HG03159 (cell line): ENCODE data around the gene ALDOB.

ENCODE experiments used
- ATAC-seq: cut with Tn5 transposase; IDR thresholded peaks from one replicate; pipeline ENCODE4 v1.9.1; 2021; ENCODE audit warnings: mild to moderate bottlenecking, moderate library complexity; ENCODE audit not compliant: unreplicated experiment

The ALDOB gene

DNA sequence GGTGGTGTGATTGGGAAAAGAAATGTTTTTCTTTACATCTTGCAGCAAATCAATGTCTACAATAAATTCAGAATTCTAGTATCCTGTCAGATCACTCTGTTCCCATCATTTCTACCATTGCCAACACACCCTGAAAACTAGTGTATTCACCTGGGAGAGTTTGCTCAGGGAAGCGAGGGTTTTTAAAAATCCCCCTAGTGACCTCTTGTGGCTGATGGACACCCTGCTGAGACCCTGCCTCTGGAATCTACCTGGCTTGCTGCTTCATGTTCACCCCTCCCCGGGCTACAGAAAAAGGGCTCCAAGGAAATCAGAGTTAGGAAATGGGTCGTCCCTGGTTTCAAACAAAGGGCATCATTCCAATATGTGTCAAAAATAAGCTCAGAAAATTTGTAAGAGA lies 21.4 kb upstream of the ALDOB start:
- ATAC-seq: no peak

GRCh38 chr9:101455656-101456240 lies 20.2 kb upstream of the ALDOB start:
- ATAC-seq: no peak

DNA sequence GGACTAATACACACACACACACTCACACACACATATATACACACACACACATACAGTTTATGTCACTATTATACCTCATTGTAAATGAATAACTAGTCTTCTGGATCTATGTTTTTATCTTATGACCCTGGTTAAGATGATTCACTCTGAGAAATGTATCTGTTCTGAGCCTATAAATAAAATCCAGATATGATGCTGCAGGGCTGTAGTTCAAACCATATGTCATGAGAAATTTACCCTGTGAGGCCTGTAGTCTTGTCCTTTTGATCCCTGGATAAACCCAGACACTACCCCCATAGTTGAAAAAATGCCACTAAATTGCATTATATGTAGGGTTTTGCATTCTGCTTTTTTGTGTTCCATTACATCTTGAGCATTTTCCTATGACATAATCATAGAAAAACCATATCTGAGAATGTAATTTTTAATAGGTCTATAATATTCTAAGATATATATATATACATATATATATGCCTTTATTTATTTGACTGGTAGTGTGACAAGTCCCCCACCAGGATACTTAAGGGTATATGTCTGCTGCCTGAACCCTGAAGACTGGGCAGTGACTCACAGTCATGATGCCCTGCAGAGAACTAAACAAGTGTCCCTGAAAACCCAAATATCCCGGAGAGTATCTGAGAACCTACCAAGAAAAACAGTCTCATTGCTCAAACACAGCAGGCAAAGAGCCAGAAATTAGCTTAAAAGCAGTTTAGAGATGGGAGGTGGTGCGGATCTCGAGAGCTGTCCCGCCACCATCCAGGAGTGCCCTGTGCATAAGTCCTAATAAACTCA lies 18.4 kb upstream of the ALDOB start:
- ATAC-seq: no peak

- ATAC-seq: no peak
Observed at GRCh38 chr9:101451498-101451897, 15.9 kb upstream of the ALDOB start.

GRCh38 chr9:101450931-101451330 lies 15.4 kb upstream of the ALDOB start:
- no peak for ATAC-seq

- ATAC-seq: peak; percentile 99
Observed at GRCh38 chr9:101449071-101449721, 13.6 kb upstream of the ALDOB start.

DNA sequence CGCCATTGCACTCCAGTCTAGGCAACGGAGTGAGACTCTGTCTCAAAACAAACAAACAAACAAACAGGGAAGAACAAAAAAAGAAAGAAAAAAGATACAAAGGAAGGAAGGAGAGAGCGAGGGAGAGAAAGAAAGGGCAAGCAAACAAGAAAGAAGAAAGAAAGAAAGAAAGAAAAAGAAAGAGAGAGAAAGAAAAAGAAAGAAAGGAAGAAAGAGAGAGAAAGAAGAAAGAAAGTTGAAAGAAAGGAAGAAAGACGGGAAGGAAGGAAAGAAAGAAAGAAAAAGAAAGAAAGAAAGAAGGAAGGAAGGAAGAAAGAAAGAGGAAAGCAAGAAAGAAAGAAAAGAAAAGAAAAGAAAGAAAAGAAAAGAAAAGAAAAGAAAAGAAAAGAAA lies 13.1 kb upstream of the ALDOB start:
- ATAC-seq: no peak

- ATAC-seq: no peak
Observed at GRCh38 chr9:101446732-101447131, 11.2 kb upstream of the ALDOB start.

GRCh38 chr9:101445353-101446029 lies 9.9 kb upstream of the ALDOB start:
- no peak for ATAC-seq

DNA sequence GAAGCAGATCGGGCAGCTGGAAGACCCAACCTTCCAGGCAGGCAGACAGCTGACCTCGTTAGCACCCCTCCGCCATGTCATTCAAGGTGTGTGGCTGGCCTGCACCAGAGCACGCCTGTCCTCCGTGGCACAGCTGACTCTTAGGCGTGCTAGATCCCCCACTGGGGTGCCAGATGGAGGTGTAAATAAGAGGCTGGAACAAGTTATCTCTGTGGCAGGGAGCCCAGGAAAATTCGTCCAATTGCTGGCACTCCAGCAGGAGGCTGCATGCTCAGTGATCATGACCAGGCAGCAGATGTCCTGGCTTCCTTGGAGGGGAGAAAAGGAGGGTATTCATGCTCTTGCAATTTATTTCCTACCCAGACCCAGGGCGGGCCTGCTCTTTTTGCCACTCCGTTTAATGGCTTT lies 7.8 kb upstream of the ALDOB start:
- ATAC-seq: no peak

DNA sequence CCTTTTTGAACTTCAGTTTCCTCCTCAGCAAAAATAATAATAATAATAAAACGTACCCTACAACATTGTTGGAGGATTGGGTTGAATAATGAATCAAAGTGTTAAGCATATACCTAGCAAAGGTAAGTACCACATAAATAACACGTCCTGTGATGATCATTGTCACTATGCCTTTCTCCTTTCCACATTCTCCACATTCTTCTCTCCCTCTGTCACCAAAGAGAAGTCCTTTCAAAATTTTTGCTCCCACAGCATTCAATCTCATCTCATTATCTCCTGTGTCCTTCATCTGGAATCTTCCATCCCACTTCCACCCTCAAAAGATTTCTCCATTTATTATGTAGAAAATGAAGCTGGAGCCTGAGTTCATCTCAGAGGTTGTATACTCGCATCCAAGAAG lies 7.2 kb upstream of the ALDOB start:
- no peak for ATAC-seq

DNA sequence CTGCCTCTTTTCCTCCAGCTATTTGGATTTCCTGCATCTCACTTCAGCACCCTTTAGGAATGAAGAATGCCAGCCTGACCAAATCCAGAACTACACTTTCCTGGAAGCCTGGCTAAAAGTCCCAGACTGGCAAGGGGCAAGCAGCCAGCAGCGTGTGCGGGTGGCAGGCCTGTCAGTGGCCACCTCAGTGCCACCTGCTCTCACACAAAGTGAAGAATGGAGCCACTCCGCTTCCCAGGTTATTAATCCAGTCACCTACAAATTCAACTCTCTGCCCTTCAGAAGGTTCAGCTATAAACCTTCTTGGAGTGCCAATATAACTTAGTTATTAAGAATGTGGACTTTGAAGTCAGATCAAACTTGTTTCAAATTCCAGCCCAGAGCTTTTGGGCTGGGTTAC lies 6.7 kb upstream of the ALDOB start:
- ATAC-seq: no peak

GRCh38 chr9:101440714-101441230 lies 5.2 kb upstream of the ALDOB start:
- no peak for ATAC-seq

DNA sequence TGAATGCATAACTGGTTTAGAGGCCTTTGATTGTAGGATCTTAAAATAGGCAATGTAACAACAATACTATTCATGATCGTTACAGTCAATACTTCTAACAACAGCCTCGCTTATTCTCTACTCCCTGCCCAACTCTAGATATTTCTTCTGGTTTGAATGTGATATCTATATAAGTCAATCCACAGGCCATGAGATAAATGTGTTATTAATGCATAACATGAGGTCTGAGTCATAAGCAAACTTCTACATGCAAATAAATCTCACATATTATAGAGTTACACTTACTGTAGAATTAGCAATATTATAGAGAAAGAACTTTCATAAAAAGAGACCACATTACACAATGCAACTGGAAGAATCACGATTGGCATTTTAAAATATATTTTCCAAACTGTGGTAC lies 2.9 kb upstream of the ALDOB start:
- no peak for ATAC-seq

DNA sequence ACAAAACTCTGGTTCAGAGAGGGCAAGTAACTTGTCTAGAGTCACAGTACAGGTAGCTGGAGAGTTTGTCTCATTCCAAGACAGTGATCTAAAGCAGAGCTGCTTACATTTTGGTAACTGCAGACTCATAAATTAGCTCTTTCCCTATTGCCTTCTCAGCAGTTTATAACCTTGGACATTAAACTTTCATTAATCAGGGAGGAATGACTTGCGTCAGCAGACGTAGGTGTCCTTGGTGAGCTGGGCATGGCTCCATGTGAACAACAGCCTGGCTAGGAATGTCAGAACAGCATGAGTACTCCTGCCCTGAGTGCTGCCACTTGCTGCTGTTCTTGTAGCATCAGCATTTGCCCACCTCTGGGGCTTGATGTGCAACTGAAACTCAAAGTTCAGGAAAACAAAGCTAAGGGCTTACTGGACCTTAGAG lies 2.2 kb upstream of the ALDOB start:
- ATAC-seq: no peak

GRCh38 chr9:101434998-101435397 lies 576 bp downstream of the ALDOB start:
- no peak for ATAC-seq

GRCh38 chr9:101433229-101433628 lies 2.3 kb downstream of the ALDOB start:
- no peak for ATAC-seq

- no peak for ATAC-seq
Observed at GRCh38 chr9:101432740-101433139, 2.8 kb downstream of the ALDOB start.

DNA sequence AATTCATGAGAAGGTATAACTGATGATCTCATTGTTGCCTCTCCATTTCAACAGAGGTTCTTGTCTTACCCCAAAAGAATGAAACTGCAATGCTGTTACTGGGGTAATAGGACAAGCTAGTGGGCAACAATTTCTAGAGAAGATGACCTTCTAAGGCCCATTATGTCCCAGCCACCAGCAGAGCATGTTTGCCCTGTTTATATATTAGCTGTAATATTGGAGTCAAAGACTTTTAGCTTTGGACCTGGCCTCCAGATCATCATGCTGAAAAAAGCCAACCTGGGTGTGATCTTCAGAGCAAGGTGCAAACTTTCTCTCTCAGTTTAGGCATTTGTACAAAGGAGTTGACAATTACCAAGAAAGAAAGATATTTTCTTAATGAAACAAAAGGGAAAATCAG lies 3.4 kb downstream of the ALDOB start:
- no peak for ATAC-seq

DNA sequence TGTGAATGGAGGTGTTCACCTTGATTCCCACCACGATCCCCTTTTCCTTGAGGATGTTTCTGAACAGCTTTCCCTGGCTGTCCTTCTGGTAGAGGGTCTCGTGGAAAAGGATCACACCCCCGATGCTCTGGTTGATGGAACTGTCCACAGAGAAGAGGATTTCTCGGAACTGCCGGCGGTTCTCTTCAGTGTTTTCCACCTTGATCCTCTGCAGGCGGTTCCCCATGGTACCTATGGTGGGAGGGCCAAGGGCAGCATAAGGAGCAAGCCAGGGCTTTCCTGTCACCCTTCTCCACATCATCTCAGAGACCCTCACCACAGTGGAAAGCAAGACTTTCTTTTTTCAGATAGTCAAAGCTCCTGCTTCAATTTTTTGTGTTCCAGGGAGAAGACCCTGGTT lies 5.8 kb downstream of the ALDOB start:
- no peak for ATAC-seq

- no peak for ATAC-seq
Observed at GRCh38 chr9:101428909-101429308, 6.7 kb downstream of the ALDOB start.
